ENCODE results near the gene SYNGR2. TPM values are rescaled to one million over a fixed set of nuclear protein-coding genes. Genes with fewer than 3 reads are reported as not detected.

Gene SYNGR2
- total and polyA plus RNA-seq, 2 donors (not counting 3 experiments of a cell fraction or from before 2014, with no cell fraction given), result 65.9 to 281 TPM

GRCh38 chr17:78208486-78208885 is 40.1 kb downstream of the SYNGR2 start:
- H2AFZ ChIP-seq (ENCODE audit: low read depth, low read length), result no peak overlapping the region
- CTCF ChIA-PET, result no interaction called here
- no peaks in the 10 kb centered on the region for H3K9me3 ChIP-seq (replicated peaks; ENCODE audit: control insufficient read depth, insufficient read depth, low read length)
- H4K20me1 ChIP-seq (replicated peaks; ENCODE audit: control insufficient read depth, extremely low read depth, insufficient read depth, low read length), result no peaks in the 10 kb centered on the region
- H3K4me3 ChIP-seq (replicated peaks in 1 of 3; ENCODE audit: insufficient read depth in 1 of 3, low read depth in 1 of 3, low read length in 3 of 3), result no peak overlapping the region
- no TSS peak for BruUV-seq (replicated peaks)
- H3K4me2 ChIP-seq (ENCODE audit: insufficient read depth, low read length), result no peak overlapping the region
- dilution Hi-C loops (cut with MboI; ENCODE audit: extremely low pct_ligation_motif_present, low sequenced_read_pairs), result no loop called here
- no peak overlapping the region for H3K27ac ChIP-seq (ENCODE audit: insufficient read depth, low read depth, low read length)
- no peaks in the 10 kb centered on the region for H3K27me3 ChIP-seq (ENCODE audit: control insufficient read depth in 2 of 2, insufficient read depth in 2 of 2, low read length in 2 of 2)
- no peaks in the 10 kb centered on the region for H3K9me1 ChIP-seq (replicated peaks; ENCODE audit: control insufficient read depth, extremely low read depth, insufficient read depth, low read length)
- H3K36me3 ChIP-seq (ENCODE audit: control insufficient read depth in 2 of 2, extremely low read depth in 1 of 2, insufficient read depth in 2 of 2, low read length in 2 of 2), result peaks cover 0 to 9% of the 10 kb centered on the region in 2 experiments
- DNase-seq (ENCODE audit: low read depth, low spot score) (no peak), FAIRE-seq (no peak)
- no peak overlapping the region for H3K9ac ChIP-seq (replicated peaks; ENCODE audit: extremely low read depth, insufficient read depth, low read length)
- POLR2A ChIA-PET, result no interaction called here
- H3K79me2 ChIP-seq (ENCODE audit: control insufficient read depth, insufficient read depth, low read length), result no peaks in the 10 kb centered on the region
- no peaks in the 10 kb centered on the region for H3K4me1 ChIP-seq (ENCODE audit: control insufficient read depth, extremely low read depth, insufficient read depth, low read length)
- intact Hi-C loops (cut with micrococcal nuclease), result no loop called here
- TF ChIP-seq POLR2AphosphoS5 (IDR thresholded peaks at IDR 0.05; ENCODE audit: insufficient read depth, low read depth, low read length) (no peak), JUN (IDR thresholded peaks at IDR 0.05; ENCODE audit: borderline replicate concordance, insufficient read depth, insufficient read length, low read depth) (no peak), GATA2 (IDR thresholded peaks at IDR 0.05; ENCODE audit: insufficient read depth, insufficient read length, low read depth, low read length) (no peak), MYC (IDR thresholded peaks at IDR 0.05; ENCODE audit: low read depth, low read length) (no peak), MAX (IDR thresholded peaks at IDR 0.05; ENCODE audit: insufficient read depth, insufficient read length) (no peak), EZH2 (IDR thresholded peaks at IDR 0.05; ENCODE audit: borderline replicate concordance, low read depth, low read length, severe bottlenecking) (no peak), FOS (IDR thresholded peaks at IDR 0.05; ENCODE audit: borderline replicate concordance, insufficient read depth, low read length) (no peak), POLR2A (IDR thresholded peaks at IDR 0.05; ENCODE audit: low read depth, low read length) (no peak)
- TF ChIP-seq, protein P1, sequence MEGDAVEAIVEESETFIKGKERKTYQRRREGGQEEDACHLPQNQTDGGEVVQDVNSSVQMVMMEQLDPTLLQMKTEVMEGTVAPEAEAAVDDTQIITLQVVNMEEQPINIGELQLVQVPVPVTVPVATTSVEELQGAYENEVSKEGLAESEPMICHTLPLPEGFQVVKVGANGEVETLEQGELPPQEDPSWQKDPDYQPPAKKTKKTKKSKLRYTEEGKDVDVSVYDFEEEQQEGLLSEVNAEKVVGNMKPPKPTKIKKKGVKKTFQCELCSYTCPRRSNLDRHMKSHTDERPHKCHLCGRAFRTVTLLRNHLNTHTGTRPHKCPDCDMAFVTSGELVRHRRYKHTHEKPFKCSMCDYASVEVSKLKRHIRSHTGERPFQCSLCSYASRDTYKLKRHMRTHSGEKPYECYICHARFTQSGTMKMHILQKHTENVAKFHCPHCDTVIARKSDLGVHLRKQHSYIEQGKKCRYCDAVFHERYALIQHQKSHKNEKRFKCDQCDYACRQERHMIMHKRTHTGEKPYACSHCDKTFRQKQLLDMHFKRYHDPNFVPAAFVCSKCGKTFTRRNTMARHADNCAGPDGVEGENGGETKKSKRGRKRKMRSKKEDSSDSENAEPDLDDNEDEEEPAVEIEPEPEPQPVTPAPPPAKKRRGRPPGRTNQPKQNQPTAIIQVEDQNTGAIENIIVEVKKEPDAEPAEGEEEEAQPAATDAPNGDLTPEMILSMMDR (IDR thresholded peaks at IDR 0.05; ENCODE audit: extremely low read depth in 1 of 2, insufficient read depth in 1 of 2, low read depth in 1 of 2, low read length in 2 of 2), result no peak

Data from endothelial cell of umbilical vein (primary cell).